ENCODE results near the gene COA5. TPM values are rescaled to one million over a fixed set of nuclear protein-coding genes. Genes with fewer than 3 reads are reported as not detected.

Gene COA5
- total RNA-seq, 6 experiments from 2014 or later: 12.5 to 16.9 (median 15.7) TPM

GRCh38 chr2:98615481-98615880 lies 7.2 kb upstream of the COA5 start:
- Mint-ChIP-seq H3K27me3 (ENCODE audit: insufficient read depth) (no peaks in the 10 kb centered on the region), H3K36me3 (ENCODE audit: low read depth) (peaks cover 44% of the 10 kb centered on the region), H3K27ac (peak overlapping the region; percentile 20; the same call in 1 of the 2 replicates), H3K4me3 (no peak overlapping the region), H3K9me3 (no peaks in the 10 kb centered on the region), H3K4me1 (ENCODE audit: low read depth) (peaks cover 10% of the 10 kb centered on the region)
- no peak for DNase-seq
- TF ChIP-seq, protein P1, sequence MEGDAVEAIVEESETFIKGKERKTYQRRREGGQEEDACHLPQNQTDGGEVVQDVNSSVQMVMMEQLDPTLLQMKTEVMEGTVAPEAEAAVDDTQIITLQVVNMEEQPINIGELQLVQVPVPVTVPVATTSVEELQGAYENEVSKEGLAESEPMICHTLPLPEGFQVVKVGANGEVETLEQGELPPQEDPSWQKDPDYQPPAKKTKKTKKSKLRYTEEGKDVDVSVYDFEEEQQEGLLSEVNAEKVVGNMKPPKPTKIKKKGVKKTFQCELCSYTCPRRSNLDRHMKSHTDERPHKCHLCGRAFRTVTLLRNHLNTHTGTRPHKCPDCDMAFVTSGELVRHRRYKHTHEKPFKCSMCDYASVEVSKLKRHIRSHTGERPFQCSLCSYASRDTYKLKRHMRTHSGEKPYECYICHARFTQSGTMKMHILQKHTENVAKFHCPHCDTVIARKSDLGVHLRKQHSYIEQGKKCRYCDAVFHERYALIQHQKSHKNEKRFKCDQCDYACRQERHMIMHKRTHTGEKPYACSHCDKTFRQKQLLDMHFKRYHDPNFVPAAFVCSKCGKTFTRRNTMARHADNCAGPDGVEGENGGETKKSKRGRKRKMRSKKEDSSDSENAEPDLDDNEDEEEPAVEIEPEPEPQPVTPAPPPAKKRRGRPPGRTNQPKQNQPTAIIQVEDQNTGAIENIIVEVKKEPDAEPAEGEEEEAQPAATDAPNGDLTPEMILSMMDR (IDR thresholded peaks at IDR 0.05): peak; percentile 28

DNA sequence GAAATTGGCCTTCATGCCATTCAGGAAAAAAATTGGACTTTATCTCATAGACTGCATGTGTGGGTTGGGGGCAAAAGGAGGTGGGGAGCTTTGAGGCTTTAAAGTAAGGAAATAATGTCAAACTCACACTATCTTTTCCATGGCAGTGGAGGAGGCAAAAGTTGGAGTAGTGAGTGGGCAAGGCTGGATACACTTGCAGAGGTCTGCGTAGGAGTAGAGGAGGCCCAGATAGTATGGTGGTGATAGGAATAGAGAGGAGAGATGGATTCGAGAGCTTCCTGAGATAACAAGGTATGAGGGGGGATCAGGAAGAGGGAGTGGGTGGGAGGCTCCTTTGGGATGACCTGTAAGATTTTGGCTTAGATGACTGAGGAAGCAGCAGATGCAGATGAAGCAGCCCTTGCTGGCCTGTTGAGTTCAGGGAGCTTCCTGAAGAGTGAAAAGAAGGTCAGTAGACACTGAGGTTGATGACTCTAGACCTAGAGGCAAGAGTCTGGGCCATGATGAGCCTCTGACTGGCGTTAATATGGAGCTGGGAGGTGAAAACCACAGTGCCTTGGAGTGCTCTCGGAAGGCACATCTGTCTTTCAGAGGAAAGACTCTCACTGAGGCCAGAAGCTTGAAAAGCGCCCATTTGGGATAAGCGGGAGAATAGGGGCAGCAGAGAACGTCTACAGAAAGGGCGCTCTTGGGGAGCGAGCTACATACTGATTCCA lies 5.9 kb upstream of the COA5 start:
- DNase-seq: no peak
- Mint-ChIP-seq H3K36me3 (ENCODE audit: low read depth) (peaks cover 55% of the 10 kb centered on the region), H3K4me3 (no peak overlapping the region), H3K27ac (no peak overlapping the region), H3K27me3 (ENCODE audit: insufficient read depth) (no peaks in the 10 kb centered on the region), H3K4me1 (ENCODE audit: low read depth) (peaks cover 23% of the 10 kb centered on the region), H3K9me3 (no peaks in the 10 kb centered on the region)
- TF ChIP-seq, protein P1 (IDR thresholded peaks at IDR 0.05): no peak

- TF ChIP-seq, protein P1 (IDR thresholded peaks at IDR 0.05): no peak
- Mint-ChIP-seq H3K4me1 (ENCODE audit: low read depth) (peaks cover 48% of the 10 kb centered on the region), H3K27me3 (ENCODE audit: insufficient read depth) (no peaks in the 10 kb centered on the region), H3K4me3 (peak overlapping the region; percentile 93), H3K9me3 (no peaks in the 10 kb centered on the region), H3K27ac (peak overlapping the region; percentile 98), H3K36me3 (ENCODE audit: low read depth) (peaks cover 42% of the 10 kb centered on the region)
- DNase-seq: peak; percentile 49
Observed at GRCh38 chr2:98608962-98609604, 771 bp upstream of the COA5 start.

DNA sequence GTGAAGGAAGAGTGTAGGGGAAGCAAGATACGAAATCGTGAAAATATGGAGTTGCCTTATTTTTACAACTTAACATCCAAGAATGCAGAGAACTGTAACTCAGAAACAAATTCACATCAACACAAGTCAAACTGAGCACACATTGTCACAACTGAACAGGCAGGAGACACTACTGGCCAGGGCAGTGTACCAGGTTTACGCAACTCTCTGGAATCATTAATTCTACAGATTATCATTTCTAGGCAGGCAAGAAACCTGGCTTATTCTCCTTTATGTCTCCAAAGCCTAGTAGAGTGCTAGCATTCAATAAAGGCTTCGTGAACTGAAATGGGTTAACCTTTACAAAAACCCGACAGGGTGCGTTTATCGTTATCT lies 584 bp downstream of the COA5 start:
- peak overlapping the region; percentile 98 for H3K27ac Mint-ChIP-seq
- H3K36me3 Mint-ChIP-seq (ENCODE audit: low read depth): peaks cover 32% of the 10 kb centered on the region
- TF ChIP-seq, protein P1 (IDR thresholded peaks at IDR 0.05): no peak
- peaks cover 48% of the 10 kb centered on the region for H3K4me1 Mint-ChIP-seq (ENCODE audit: low read depth)
- no peaks in the 10 kb centered on the region for H3K9me3 Mint-ChIP-seq
- peak overlapping the region; percentile 93 for H3K4me3 Mint-ChIP-seq
- H3K27me3 Mint-ChIP-seq (ENCODE audit: insufficient read depth): no peaks in the 10 kb centered on the region
- DNase-seq: no peak

DNA sequence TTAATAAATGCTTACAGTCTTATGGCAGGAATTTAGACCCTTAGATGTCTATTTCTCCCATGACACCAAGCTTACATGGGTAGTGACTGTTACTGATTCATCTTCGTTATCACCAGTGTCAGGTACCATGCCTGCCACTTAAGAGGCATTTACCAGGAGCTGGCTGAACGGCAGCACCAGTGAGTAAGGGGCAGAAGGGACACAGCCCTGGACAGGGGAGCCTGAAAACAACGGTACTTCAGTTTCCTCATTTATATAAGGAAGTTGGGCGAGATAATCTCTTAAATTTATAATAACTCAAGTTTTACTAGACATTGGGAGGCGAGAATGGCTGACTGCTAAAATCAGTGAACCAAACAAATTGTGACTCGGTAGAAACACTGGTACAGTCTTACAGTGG lies 1.2 kb downstream of the COA5 start:
- H3K9me3 Mint-ChIP-seq: no peaks in the 10 kb centered on the region
- TF ChIP-seq, protein P1 (IDR thresholded peaks at IDR 0.05): no peak
- H3K36me3 Mint-ChIP-seq (ENCODE audit: low read depth): peaks cover 32% of the 10 kb centered on the region
- no peaks in the 10 kb centered on the region for H3K27me3 Mint-ChIP-seq (ENCODE audit: insufficient read depth)
- no peak for DNase-seq
- peaks cover 48% of the 10 kb centered on the region for H3K4me1 Mint-ChIP-seq (ENCODE audit: low read depth)
- H3K4me3 Mint-ChIP-seq: peak overlapping the region; percentile 93
- H3K27ac Mint-ChIP-seq: peak overlapping the region; percentile 98
